Measurements from ENCODE around the gene AMDHD2.
"Not testable (repeated sequence)": the region's sequence is repeated elsewhere in the genome, so short reads cannot be mapped to it uniquely, and the experiment has no call there.

The AMDHD2 gene

DNA sequence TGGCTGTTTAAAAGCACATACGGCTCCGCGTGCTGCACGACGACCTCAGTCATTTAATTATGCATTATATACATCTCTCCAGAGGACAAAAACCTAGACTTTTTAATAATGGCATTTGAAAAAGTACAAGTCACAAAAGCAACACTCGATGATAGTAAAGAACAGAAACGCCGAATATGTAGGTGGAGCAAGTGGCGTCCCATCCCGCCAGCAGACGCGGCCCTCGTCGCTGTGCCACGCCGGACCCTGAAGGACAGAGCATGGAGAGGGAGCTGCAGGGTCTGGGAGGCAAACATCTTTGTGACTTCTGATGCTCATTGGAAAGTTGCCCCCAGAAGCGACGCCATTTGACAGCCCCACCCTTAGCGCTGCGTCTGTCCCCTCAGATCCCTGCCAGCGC, 55.7 kb downstream of the AMDHD2 start:
- POLR2A ChIA-PET; H3K4me3 ChIP-seq (ENCODE audit: low read depth, low read length); H3K9me3 ChIP-seq (ENCODE audit: control insufficient read depth, insufficient read depth, low read depth, low read length); H3K27ac ChIP-seq (ENCODE audit: extremely low read depth, low read depth, low read length); H3K4me1 ChIP-seq (ENCODE audit: control insufficient read depth, insufficient read depth, low read length); CTCF ChIA-PET; H3K36me3 ChIP-seq (ENCODE audit: control insufficient read depth in 2 of 2, insufficient read depth in 1 of 2, low read length in 2 of 2): not testable (repeated sequence)

- H3K4me1 ChIP-seq (ENCODE audit: control insufficient read depth, insufficient read depth, low read length); H3K4me3 ChIP-seq (ENCODE audit: low read depth, low read length); CTCF ChIA-PET; H3K9me3 ChIP-seq (ENCODE audit: control insufficient read depth, insufficient read depth, low read depth, low read length); H3K36me3 ChIP-seq (ENCODE audit: control insufficient read depth in 2 of 2, insufficient read depth in 1 of 2, low read length in 2 of 2); POLR2A ChIA-PET; H3K27ac ChIP-seq (ENCODE audit: extremely low read depth, low read depth, low read length): not testable (repeated sequence)
Observed at GRCh38 chr16:2577044-2577443, 56.9 kb downstream of the AMDHD2 start.

DNA sequence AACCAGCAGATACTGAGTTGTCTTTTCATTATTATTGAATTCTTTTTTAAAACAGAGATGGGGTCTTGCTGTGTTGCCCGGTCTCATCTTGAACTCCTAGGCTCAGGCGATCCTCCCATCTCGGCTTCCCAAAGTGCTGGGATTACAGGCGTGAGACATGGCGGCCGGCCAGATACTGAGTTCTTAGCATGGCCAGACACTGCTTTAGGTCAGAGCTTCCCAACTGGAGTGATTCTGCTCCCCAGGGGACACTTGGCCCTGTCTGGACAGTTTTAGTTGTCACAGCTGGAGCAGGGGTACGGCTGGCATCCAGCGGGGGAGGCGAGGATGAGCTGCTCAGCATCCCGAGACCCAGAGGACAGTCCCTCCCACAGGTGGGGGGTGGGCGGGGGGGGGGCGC, 58.7 kb downstream of the AMDHD2 start:
- H3K36me3 ChIP-seq (ENCODE audit: control insufficient read depth in 2 of 2, insufficient read depth in 1 of 2, low read length in 2 of 2); H3K4me3 ChIP-seq (ENCODE audit: low read depth, low read length); H3K9me3 ChIP-seq (ENCODE audit: control insufficient read depth, insufficient read depth, low read depth, low read length); H3K4me1 ChIP-seq (ENCODE audit: control insufficient read depth, insufficient read depth, low read length); H3K27ac ChIP-seq (ENCODE audit: extremely low read depth, low read depth, low read length); POLR2A ChIA-PET; CTCF ChIA-PET: not testable (repeated sequence)

- CTCF ChIA-PET: not testable (repeated sequence)
Observed at GRCh38 chr16:2580143-2580542, 60.0 kb downstream of the AMDHD2 start.

DNA sequence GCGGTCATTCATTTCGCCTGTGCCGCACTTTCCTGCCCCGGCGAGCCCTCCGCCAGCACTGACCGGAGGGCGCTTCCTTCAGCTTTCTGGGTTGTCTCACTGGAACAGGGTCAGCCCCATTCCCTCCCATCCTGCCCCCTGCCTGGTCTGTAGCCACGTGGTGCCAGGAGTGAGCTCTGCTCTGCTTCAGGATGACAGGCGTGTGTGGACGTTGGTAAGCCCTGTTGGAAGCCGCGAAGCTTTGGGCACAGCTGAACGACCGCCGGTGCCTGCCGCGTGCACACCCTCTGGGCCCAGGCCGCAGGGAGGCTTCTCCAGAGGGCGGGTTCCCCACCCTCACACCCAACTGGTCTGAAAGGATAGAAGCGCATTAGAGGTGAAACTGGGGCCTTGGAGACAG, 60.6 kb downstream of the AMDHD2 start:
- peaks cover 0 to 12% of the 10 kb centered on the region in 2 experiments; a peak in 1 of 3 replicates for H3K36me3 ChIP-seq (ENCODE audit: control insufficient read depth in 2 of 2, insufficient read depth in 1 of 2, low read length in 2 of 2)
- H3K27ac ChIP-seq (ENCODE audit: extremely low read depth, low read depth, low read length); H3K9me3 ChIP-seq (ENCODE audit: control insufficient read depth, insufficient read depth, low read depth, low read length); POLR2A ChIA-PET; H3K4me3 ChIP-seq (ENCODE audit: low read depth, low read length); H3K4me1 ChIP-seq (ENCODE audit: control insufficient read depth, insufficient read depth, low read length); CTCF ChIA-PET: not testable (repeated sequence)

More at GRCh38 chr16:2580143-2580542, 60.0 kb downstream of the AMDHD2 start:
- H3K4me1 ChIP-seq (ENCODE audit: control insufficient read depth, insufficient read depth, low read length); H3K27ac ChIP-seq (ENCODE audit: extremely low read depth, low read depth, low read length); H3K9me3 ChIP-seq (ENCODE audit: control insufficient read depth, insufficient read depth, low read depth, low read length); H3K4me3 ChIP-seq (ENCODE audit: low read depth, low read length); H3K36me3 ChIP-seq (ENCODE audit: control insufficient read depth in 2 of 2, insufficient read depth in 1 of 2, low read length in 2 of 2); POLR2A ChIA-PET: not testable (repeated sequence)
